H9 (cell line): ENCODE measurements around the gene WDR53. TPM values are rescaled to one million over a fixed set of nuclear protein-coding genes. Genes with fewer than 3 reads are reported as not detected.

Experiments
- DNase-seq: peaks from one replicate; pipeline ENCODE4 v3.0.0-alpha.2; 2017
- H2AFZ ChIP-seq: one replicate; pipeline ENCODE4 v1.6.1; 2013; ENCODE audit warnings: mild to moderate bottlenecking, low read length, control low read depth, moderate library complexity
- H2AK5ac ChIP-seq: 2 replicates; pipeline ENCODE4 v1.6.1; 2013; ENCODE audit warnings: low read length, control low read depth, mixed read lengths; ENCODE audit not compliant: insufficient read length
- H2BK120ac ChIP-seq: one replicate; pipeline ENCODE4 v1.6.1; 2013; ENCODE audit warnings: low read depth, mild to moderate bottlenecking, low read length, control low read depth, inconsistent platforms; ENCODE audit not compliant: poor library complexity, severe bottlenecking
- H2BK12ac ChIP-seq: 2 replicates; pipeline ENCODE4 v1.6.1; 2013; ENCODE audit warnings: low read length, control low read depth, mixed read lengths, low read depth; ENCODE audit not compliant: insufficient read length
- H2BK15ac ChIP-seq: 2 replicates; pipeline ENCODE4 v1.6.1; 2013; ENCODE audit warnings: low read depth, low read length, control low read depth
- H2BK20ac ChIP-seq: one replicate; pipeline ENCODE4 v1.6.1; 2013; ENCODE audit warnings: low read depth, mild to moderate bottlenecking, low read length, control low read depth, inconsistent platforms; ENCODE audit not compliant: poor library complexity, severe bottlenecking
- H2BK5ac ChIP-seq: 2 replicates; pipeline ENCODE4 v1.6.1; 2013; ENCODE audit warnings: low read length, control low read depth, mixed read lengths; ENCODE audit not compliant: insufficient read length
- H3K14ac ChIP-seq: 2 replicates; pipeline ENCODE4 v1.6.1; 2013; ENCODE audit warnings: low read length, control low read depth; ENCODE audit not compliant: insufficient read depth
- H3K18ac ChIP-seq: 2 replicates; pipeline ENCODE4 v1.6.1; 2013; ENCODE audit warnings: low read depth, mild to moderate bottlenecking, mixed read lengths, low read length, control low read depth; ENCODE audit not compliant: insufficient read length
- H3K23ac ChIP-seq: 2 replicates; pipeline ENCODE4 v1.6.1; 2013; ENCODE audit warnings: low read length, control low read depth, mixed read lengths, low read depth; ENCODE audit not compliant: insufficient read length
- H3K23me2 ChIP-seq: 2 replicates; pipeline ENCODE4 v1.6.1; 2013; ENCODE audit warnings: low read depth, mild to moderate bottlenecking, mixed read lengths, low read length, control low read depth; ENCODE audit not compliant: insufficient read length, poor library complexity, severe bottlenecking
- H3K27ac ChIP-seq: 2 replicates; pipeline ENCODE4 v1.5.1; 2013; ENCODE audit warnings: low read length, control low read depth, mixed read lengths, low read depth; ENCODE audit not compliant: insufficient read length
- H3K27me3 ChIP-seq: 2 replicates; pipeline ENCODE4 v1.6.1; 2013; ENCODE audit warnings: low read length, control low read depth, inconsistent platforms; ENCODE audit not compliant: insufficient read depth
- H3K4ac ChIP-seq: 2 replicates; pipeline ENCODE4 v1.6.1; 2013; ENCODE audit warnings: low read depth, mild to moderate bottlenecking, control low read depth, inconsistent platforms, low read length, moderate library complexity
- H3K4me1 ChIP-seq: 2 replicates; pipeline ENCODE4 v1.6.1; 2013; ENCODE audit warnings: low read length, control low read depth, inconsistent platforms; ENCODE audit not compliant: insufficient read depth
- H3K4me2 ChIP-seq: 2 replicates; pipeline ENCODE4 v1.6.1; 2013; ENCODE audit warnings: low read length, control low read depth, mixed read lengths; ENCODE audit not compliant: insufficient read length, insufficient read depth
- H3K56ac ChIP-seq: 2 replicates; pipeline ENCODE4 v1.6.1; 2013; ENCODE audit warnings: low read depth, mild to moderate bottlenecking, mixed read lengths, low read length, control low read depth; ENCODE audit not compliant: insufficient read length
- H3K79me1 ChIP-seq: 2 replicates; pipeline ENCODE4 v1.6.1; 2013; ENCODE audit warnings: low read depth, mild to moderate bottlenecking, moderate library complexity, low read length, control low read depth, inconsistent platforms; ENCODE audit not compliant: insufficient read depth, poor library complexity, severe bottlenecking
- H3K79me2 ChIP-seq: 2 replicates; pipeline ENCODE4 v1.6.1; 2013; ENCODE audit warnings: low read length, control low read depth, inconsistent platforms; ENCODE audit not compliant: insufficient read depth
- H3K9ac ChIP-seq: 2 replicates; pipeline ENCODE4 v1.6.1; 2013; ENCODE audit warnings: low read length, control low read depth, mixed read lengths; ENCODE audit not compliant: insufficient read length; ENCODE audit errors: extremely low read depth
- H3K9me3 ChIP-seq: one replicate; pipeline ENCODE4 v1.6.1; 2013; ENCODE audit warnings: low read depth, low read length, inconsistent platforms; ENCODE audit not compliant: control insufficient read depth
- H3T11ph ChIP-seq: one replicate; pipeline ENCODE4 v1.6.1; 2013; ENCODE audit warnings: mild to moderate bottlenecking, low read length, control low read depth, inconsistent platforms
- H4K20me1 ChIP-seq: one replicate; pipeline ENCODE4 v1.6.1; 2013; ENCODE audit not compliant: control insufficient read depth, insufficient read length, insufficient read depth
- H4K5ac ChIP-seq: 2 replicates; pipeline ENCODE4 v1.6.1; 2013; ENCODE audit warnings: low read depth, mild to moderate bottlenecking, mixed read lengths, low read length, control low read depth; ENCODE audit not compliant: insufficient read length
- H4K8ac ChIP-seq: replicated peaks from 2 replicates; pipeline ENCODE4 v1.6.1; 2013; ENCODE audit warnings: low read length, control low read depth, mixed read lengths, low read depth; ENCODE audit not compliant: insufficient read length
- H4K91ac ChIP-seq: 2 replicates; pipeline ENCODE4 v1.6.1; 2013; ENCODE audit warnings: low read depth, mild to moderate bottlenecking, moderate library complexity, mixed read lengths, low read length, control low read depth; ENCODE audit not compliant: insufficient read length
- H3K27ac Mint-ChIP-seq, 3 experiments: 2 replicates in 2 of 3; 3 replicates in 1 of 3; pipeline ENCODE4 v1.8.0; 2020 to 2021; ENCODE audit warnings: mixed read lengths in 3 of 3, mild to moderate bottlenecking in 1 of 3, moderate library complexity in 1 of 3
- H3K27me3 Mint-ChIP-seq: 2 replicates; pipeline ENCODE4 v1.8.0; 2021; ENCODE audit warnings: low read depth, mild to moderate bottlenecking, moderate library complexity, mixed read lengths
- H3K36me3 Mint-ChIP-seq, 3 experiments: 2 replicates in 2 of 3; 3 replicates in 1 of 3; pipeline ENCODE4 v1.8.0; 2020 to 2021; ENCODE audit warnings: low read depth in 3 of 3, mixed read lengths in 3 of 3; ENCODE audit not compliant: insufficient read depth in 1 of 3
- H3K4me1 Mint-ChIP-seq, 2 experiments: 2 replicates each; pipeline ENCODE4 v1.8.0; 2020; ENCODE audit warnings: mixed read lengths in 2 of 2
- H3K4me3 Mint-ChIP-seq, 2 experiments: 2 replicates in 1 of 2; 3 replicates in 1 of 2; pipeline ENCODE4 v1.8.0; 2020 to 2021; ENCODE audit warnings: mild to moderate bottlenecking in 2 of 2, mixed read lengths in 2 of 2, moderate library complexity in 1 of 2
- H3K9me3 Mint-ChIP-seq, 2 experiments: 2 replicates in 1 of 2; 3 replicates in 1 of 2; pipeline ENCODE4 v1.8.0; 2020; ENCODE audit warnings: mild to moderate bottlenecking in 2 of 2, mixed read lengths in 2 of 2, moderate library complexity in 1 of 2
- CTCF ChIP-seq: fragments of 200-600 bp; sonication (generic); conservative IDR thresholded peaks from 3 replicates; pipeline ENCODE4 v1.8.0; 2021; ENCODE audit warnings: antibody characterized with exemption, mild to moderate bottlenecking
- WGBS: extraction: QIAGEN DNeasy Blood & Tissue Kit; methylation state at CpG from one replicate; pipeline ENCODE4 v1.1.7; 2013; ENCODE audit warnings: missing lambda C conversion rate, low lambda C conversion rate, mixed read lengths; ENCODE audit not compliant: insufficient read length; ENCODE audit errors: extremely low coverage; 5-methylcytosine and 5-hydroxymethylcytosine counted together
- total RNA-seq: library from RNA; stranded (reverse); gene quantifications from 2 replicates; pipeline ENCODE4 v1.2.1, GENCODE V29; 2021

Gene WDR53
- total RNA-seq, 1 experiment from 2014 or later: 21.2 TPM

DNA sequence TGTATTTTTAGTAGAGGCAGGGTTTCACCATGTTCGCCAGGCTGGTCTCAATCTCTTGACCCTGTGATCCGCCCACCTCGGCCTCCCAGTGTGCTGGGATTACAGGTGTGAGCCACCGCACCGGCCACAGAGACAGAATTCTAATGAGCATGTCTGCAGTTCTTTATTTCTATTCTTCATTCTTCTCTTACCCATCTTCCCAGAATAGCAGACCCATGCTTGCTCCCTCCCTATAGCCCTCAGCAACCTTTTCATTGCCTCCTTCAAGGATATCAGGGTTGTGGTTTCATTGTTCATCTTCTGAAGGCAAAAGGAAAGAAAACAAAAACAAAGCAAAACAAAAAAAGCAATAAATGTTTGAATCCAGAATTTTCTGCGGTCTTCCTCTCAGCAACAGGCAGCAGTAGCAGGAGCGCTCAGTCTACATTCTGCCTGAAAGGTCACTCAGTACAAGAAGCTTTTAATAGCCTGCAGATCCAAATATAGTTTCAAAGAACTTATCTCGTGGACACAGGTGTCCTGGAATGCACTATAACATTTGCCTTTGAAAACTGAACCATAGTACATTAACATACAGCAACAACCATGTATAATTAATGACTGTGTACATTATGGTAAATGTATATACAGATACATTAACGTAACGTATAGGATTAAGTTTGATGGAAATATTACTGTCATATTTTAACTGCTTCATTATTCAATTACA lies 53.3 kb downstream of the WDR53 start, which contains the start of gene SMCO1:
Gene SMCO1 (minus strand): TSS at position 434 of the 709 bp plus-strand sequence. CDS start 137 bp downstream, at position 297.
- H3K23me2 ChIP-seq: no peaks in the 10 kb centered on the region
- H2AK5ac ChIP-seq: no peak within 1 kb of the TSS
- no peak within 1 kb of the TSS for H2BK20ac ChIP-seq
- H3K27me3 ChIP-seq: no peaks in the 10 kb centered on the region
- no peak within 1 kb of the TSS for H4K91ac ChIP-seq
- no peak within 1 kb of the TSS for H3K4me2 ChIP-seq
- H3T11ph ChIP-seq: no peak within 1 kb of the TSS
- no peaks in the 10 kb centered on the region for H3K79me2 ChIP-seq
- H4K8ac ChIP-seq: no peak within 1 kb of the TSS
- H3K36me3 Mint-ChIP-seq: peaks cover 13 to 24% (median 17%) of the 10 kb centered on the region in 3 experiments
- peaks cover 17% of the 10 kb centered on the region for H3K9me3 ChIP-seq
- H3K14ac ChIP-seq: no peak within 1 kb of the TSS
- no peak within 1 kb of the TSS for H2BK5ac ChIP-seq
- no peak for TF ChIP-seq CTCF
- no peak within 1 kb of the TSS for H3K4me3 Mint-ChIP-seq
- H3K4me1 ChIP-seq: no peaks in the 10 kb centered on the region
- H3K4ac ChIP-seq: no peak within 1 kb of the TSS
- H3K23ac ChIP-seq: no peak within 1 kb of the TSS
- no peak within 1 kb of the TSS for H2BK120ac ChIP-seq
- H3K9me3 Mint-ChIP-seq: peaks cover 30 to 32% of the 10 kb centered on the region in 2 experiments
- H3K79me1 ChIP-seq: no peaks in the 10 kb centered on the region
- no peak for DNase-seq
- no peak within 1 kb of the TSS for H3K56ac ChIP-seq
- no peak within 1 kb of the TSS for H3K27ac ChIP-seq
- H2BK15ac ChIP-seq: no peak within 1 kb of the TSS
- no peaks in the 10 kb centered on the region for H4K20me1 ChIP-seq
- H3K4me1 Mint-ChIP-seq: peaks cover 11 to 23% of the 10 kb centered on the region in 2 experiments
- H3K9ac ChIP-seq: no peak within 1 kb of the TSS
- no peak within 1 kb of the TSS for H2BK12ac ChIP-seq
- peaks cover 2% of the 10 kb centered on the region for H3K27me3 Mint-ChIP-seq
- H4K5ac ChIP-seq: no peak within 1 kb of the TSS
- no peak within 1 kb of the TSS; a peak in 1 of 7 replicates for H3K27ac Mint-ChIP-seq
- no CpG with 5 or more reads among the region's 10 CpGs for WGBS
- no peak within 1 kb of the TSS for H2AFZ ChIP-seq
- no peak within 1 kb of the TSS for H3K18ac ChIP-seq
